ENCODE results near the gene ILRUN.

- TF ChIP-seq EZH2phosphoT487 (IDR thresholded peaks at IDR 0.05; ENCODE audit: borderline replicate concordance, low read depth, low read length) (no peak), CTCF (conservative IDR thresholded peaks at IDR 0.05; ENCODE audit: low read length) (no peak)
Measured at GRCh38 chr6:34667481-34668238, 28.9 kb downstream of the ILRUN start.
